GM12891 (cell line): ENCODE measurements around the gene SLC8A3.

Experiments
- DNase-seq: peaks from one replicate; pipeline ENCODE4 v3.0.0; 2011; ENCODE audit warnings: low spot score; ENCODE audit not compliant: insufficient read length
- FAIRE-seq: peaks from 2 replicates; lab custom pipeline; 2011; peaks lifted over from hg19 to GRCh38; lab: Jason Lieb, UNC
- PAX5 ChIP-seq: IDR thresholded peaks from 2 replicates; pipeline ENCODE4 v1.6.1; 2011; ENCODE audit warnings: low read length, moderate library complexity, mild to moderate bottlenecking; ENCODE audit not compliant: insufficient read depth, severe bottlenecking
- POLR2A ChIP-seq: IDR thresholded peaks from 2 replicates; pipeline ENCODE4 v1.6.1; 2011; ENCODE audit warnings: low read depth, low read length, control low read depth
- POLR2AphosphoS5 ChIP-seq: IDR thresholded peaks from 2 replicates; pipeline ENCODE4 v1.6.1; 2011; ENCODE audit warnings: low read depth, low read length, control low read depth
- POU2F2 ChIP-seq: IDR thresholded peaks from 2 replicates; pipeline ENCODE4 v1.6.1; 2011; ENCODE audit warnings: low read depth, mild to moderate bottlenecking, control low read depth, low read length, moderate library complexity
- SPI1 ChIP-seq: IDR thresholded peaks from 2 replicates; pipeline ENCODE4 v1.6.1; 2011; ENCODE audit warnings: low read depth, low read length, control low read depth
- TAF1 ChIP-seq: IDR thresholded peaks from 2 replicates; pipeline ENCODE4 v1.6.1; 2011; ENCODE audit warnings: low read depth, low read length, control low read depth

SLC8A3 gene

DNA sequence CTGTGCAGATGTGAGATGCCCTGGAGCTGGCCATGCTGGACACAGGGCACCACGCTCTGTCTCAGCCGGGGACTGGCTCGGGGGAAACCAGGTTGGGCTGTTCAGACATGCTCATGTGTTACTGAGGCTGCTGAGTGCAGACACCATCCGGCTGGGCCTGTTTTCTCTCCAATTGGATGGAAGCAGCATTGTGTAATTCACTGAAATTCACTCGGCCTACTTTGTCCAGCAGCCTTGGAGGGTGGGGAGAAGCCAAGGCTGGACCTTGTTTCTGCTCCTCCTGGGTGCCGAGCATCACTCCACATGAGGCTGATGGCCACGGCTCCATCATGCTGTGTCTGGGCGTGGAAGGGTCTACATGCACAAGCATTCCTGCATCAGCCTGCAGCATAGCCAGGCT is 178.8 kb downstream of the SLC8A3 start:
- DNase-seq, result no peak
- no peak for FAIRE-seq
- TF ChIP-seq POU2F2 (no peak), SPI1 (no peak), POLR2A (no peak), POLR2AphosphoS5 (no peak), PAX5 (no peak), TAF1 (no peak)

DNA sequence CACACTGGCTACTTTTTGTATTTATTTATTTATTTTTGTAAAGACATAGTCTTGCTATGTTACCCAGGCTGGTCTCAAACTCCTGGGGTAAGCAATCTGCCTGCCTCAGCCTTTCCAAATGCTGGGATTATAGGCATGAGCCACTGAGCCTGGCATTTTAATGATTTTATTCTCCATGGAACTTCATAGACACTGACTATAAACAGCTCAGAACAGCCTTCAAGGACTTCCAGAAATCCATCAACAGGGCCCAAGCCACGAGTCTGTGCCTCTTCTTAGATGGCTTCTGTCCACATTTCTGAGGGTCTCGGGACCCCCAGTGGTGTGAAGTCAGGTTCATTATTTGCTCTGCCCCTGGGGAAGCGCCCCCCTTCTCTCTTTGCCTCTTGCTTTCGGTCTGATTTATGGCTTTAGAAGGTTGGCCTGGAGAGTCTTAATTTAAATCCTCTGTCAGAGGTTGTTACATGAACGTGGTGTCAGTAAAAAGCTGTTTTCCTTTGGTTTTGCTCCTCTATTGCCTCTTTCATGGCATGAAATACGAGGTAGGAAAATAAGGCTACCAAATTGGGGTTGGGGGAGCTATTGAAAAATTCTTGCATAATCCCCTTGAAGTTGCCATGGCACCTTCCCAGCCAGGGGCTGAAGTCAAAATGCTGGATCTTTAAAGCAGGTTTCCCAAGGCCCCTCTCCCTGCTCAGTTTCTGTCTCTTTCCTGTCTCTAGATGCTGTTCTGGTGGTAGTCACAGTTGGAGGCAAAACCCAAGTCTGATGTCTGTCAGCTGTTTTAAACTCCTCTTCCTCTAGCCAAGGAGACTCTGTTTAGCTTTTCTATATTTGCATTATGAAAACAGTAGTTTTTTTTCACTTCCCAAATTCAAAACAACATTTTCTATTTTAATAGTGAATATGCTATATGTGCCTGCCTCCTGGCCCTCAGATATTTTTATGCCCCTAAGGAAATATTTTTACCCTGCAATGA is 180.2 kb downstream of the SLC8A3 start:
- FAIRE-seq (peak; percentile 33), DNase-seq (no peak)
- peak; percentile 22; the same call in 1 of the 2 replicates for TF ChIP-seq SPI1
- TF ChIP-seq TAF1, result no peak
- no peak for TF ChIP-seq PAX5
- no peak for TF ChIP-seq POLR2AphosphoS5

DNA sequence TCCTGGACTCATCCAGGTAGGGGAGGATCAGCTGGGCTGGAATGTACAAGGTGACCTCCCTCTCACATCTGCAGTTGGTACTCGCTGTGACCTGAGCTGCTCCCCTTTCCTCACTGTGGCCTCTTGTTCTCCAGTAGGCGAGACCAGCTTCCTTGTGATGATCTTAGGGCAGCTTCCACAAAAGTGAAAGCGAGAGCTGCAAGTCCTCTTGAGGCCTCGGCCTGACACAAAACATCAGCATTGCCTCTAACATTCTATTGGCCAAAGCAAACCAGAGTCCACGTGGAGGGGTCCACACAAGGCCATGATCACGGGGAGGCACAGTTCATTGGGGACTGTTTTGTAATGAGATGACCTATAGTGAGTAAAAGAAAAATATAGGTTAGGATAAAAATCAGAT is 182.1 kb downstream of the SLC8A3 start:
- TF ChIP-seq PAX5, result no peak
- TF ChIP-seq POLR2AphosphoS5, result no peak
- no peak for TF ChIP-seq POU2F2
- TF ChIP-seq POLR2A, result no peak
- no peak for TF ChIP-seq TAF1
- no peak for TF ChIP-seq SPI1
- DNase-seq (no peak), FAIRE-seq (peak; percentile 28)

- DNase-seq, result no peak
Measured at GRCh38 chr14:70005281-70005805, 183.4 kb downstream of the SLC8A3 start.

GRCh38 chr14:70004791-70005190 is 184.0 kb downstream of the SLC8A3 start:
- TF ChIP-seq POLR2AphosphoS5 (no peak), POLR2A (no peak), PAX5 (no peak), POU2F2 (no peak), TAF1 (no peak), SPI1 (no peak)
- FAIRE-seq, result no peak
- DNase-seq, result no peak

More at GRCh38 chr14:70005281-70005805, 183.4 kb downstream of the SLC8A3 start:
- TF ChIP-seq POLR2AphosphoS5 (no peak), POU2F2 (no peak), POLR2A (no peak), SPI1 (no peak), PAX5 (no peak), TAF1 (no peak)
- FAIRE-seq, result no peak

DNA sequence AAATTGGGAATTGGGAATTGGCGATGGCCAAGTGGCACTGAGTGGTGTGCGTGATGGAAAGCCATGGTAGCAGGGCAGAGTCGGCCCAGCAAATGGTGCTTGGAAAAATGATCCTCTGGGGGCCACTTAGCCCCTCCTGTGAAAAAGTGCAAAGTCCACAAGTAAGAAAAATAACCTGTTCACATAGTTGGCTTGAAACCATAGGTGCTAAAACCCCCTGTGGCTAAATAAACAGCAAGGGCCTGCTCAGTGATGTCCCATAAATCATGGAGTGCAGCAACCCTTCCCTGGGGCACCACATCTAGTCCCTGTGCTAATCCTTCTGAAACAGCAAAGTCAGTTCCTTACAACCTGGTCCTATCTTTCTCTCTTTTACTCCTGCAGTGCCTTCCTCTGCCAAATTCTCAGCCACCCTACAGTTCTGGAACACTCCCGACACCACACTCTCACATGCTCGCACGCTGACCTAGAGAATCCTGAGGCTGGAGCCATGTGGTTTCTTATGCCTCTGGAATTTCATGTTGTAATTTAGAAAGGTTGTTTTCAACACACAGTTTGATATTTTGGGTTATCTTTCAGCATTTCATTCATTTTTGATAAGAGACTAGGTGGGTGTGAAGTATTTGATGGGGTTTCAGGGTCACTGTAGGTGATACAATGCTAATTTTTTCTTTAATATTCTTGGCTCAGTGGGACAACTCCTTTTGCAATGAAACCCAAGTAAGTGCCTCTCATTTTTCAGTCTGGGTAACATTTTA is 186.0 kb downstream of the SLC8A3 start:
- TF ChIP-seq POU2F2, result no peak
- TF ChIP-seq SPI1, result no peak
- no peak for TF ChIP-seq POLR2A
- TF ChIP-seq POLR2AphosphoS5, result no peak
- TF ChIP-seq PAX5, result no peak
- no peak for TF ChIP-seq TAF1
- no peak for FAIRE-seq
- no peak for DNase-seq

DNA sequence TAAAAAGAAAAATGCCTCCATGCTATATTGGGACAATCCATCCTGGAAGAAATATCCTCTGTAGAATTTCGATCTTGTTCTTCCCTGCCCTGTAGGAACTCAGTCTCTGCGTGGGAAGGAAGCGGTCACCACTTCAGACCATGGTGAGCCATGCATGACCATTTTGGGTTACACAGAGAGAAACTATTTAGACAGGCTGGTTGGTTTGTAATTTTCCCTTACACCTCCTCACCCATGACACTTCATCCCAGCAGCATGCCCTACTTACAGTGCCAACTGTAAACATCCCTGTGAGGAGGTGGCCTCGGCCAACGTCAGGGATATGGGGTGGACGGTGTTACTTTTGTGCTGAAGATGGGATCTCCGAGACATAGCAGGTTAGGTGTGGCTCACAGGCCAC is 188.2 kb downstream of the SLC8A3 start:
- DNase-seq, result no peak
- FAIRE-seq, result peak; percentile 69
- TF ChIP-seq SPI1 (0 out of 2 replicates have a peak, but pooled peaks have one; percentile 2), PAX5 (peak; percentile 77), POLR2AphosphoS5 (no peak)

- TF ChIP-seq TAF1, result no peak
- TF ChIP-seq POU2F2, result no peak
- DNase-seq (no peak), FAIRE-seq (no peak)
Measured at GRCh38 chr14:69999261-69999674, 189.5 kb downstream of the SLC8A3 start.

- no peak for TF ChIP-seq PAX5
- TF ChIP-seq TAF1, result no peak
- TF ChIP-seq SPI1, result no peak
- no peak for TF ChIP-seq POU2F2
- TF ChIP-seq POLR2AphosphoS5, result no peak
- TF ChIP-seq POLR2A, result no peak
- DNase-seq (no peak), FAIRE-seq (no peak)
Measured at GRCh38 chr14:69997849-69998248, 190.9 kb downstream of the SLC8A3 start.
